ENCODE results near the gene HDAC11.
"Not testable (repeated sequence)": the region's sequence is repeated elsewhere in the genome, so short reads cannot be mapped to it uniquely, and the experiment has no call there.

HDAC11 gene

DNA sequence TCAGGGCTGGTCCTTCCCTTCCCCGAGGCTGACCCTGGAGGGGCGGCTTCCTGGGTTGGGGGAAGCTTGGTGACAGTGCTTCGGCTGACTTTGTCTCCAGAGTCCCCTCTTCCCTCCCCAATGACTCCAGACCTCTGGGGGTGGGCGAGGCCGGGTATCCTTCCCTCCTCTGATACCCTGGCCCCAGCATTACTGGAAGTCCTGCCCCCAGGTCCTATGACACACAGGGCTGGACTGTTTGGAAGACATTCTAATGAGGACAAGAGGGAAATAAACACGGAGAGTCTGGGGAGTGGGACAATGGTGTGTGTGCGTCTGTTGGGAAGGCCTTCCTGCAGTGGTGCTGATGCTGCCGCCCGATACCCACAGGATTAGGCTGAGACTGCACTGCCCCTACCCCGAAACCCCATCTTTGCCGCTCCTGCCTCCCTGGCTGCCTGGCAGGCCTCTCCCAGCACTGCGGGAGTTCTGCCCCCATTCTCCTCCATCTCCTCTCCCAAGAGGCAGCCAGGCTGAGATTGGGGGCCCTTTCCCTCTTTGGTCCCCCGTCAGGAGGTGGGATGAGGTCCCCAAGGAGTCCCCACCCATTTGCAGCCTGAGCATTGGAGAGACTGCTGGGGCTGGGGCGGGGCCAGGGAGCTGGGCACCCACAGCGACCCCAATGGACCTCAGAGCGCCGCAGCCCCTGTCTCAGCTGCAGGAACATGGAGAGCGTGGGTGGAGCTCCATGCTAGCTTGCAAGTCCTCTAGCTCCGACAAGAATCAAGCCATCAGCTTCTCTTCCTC is 39.1 kb downstream of the HDAC11 start:
- no peak for TF ChIP-seq JUND (IDR thresholded peaks at IDR 0.05; ENCODE audit: low read depth)
- in situ Hi-C loops (cut with HindIII; ENCODE audit: low pct_unique_long_range_greater_than_20kb, low sequenced_read_pairs) = no loop called here
- DNase-seq (ENCODE audit: low read depth in 1 of 2, low spot score in 1 of 2) = no peak

DNA sequence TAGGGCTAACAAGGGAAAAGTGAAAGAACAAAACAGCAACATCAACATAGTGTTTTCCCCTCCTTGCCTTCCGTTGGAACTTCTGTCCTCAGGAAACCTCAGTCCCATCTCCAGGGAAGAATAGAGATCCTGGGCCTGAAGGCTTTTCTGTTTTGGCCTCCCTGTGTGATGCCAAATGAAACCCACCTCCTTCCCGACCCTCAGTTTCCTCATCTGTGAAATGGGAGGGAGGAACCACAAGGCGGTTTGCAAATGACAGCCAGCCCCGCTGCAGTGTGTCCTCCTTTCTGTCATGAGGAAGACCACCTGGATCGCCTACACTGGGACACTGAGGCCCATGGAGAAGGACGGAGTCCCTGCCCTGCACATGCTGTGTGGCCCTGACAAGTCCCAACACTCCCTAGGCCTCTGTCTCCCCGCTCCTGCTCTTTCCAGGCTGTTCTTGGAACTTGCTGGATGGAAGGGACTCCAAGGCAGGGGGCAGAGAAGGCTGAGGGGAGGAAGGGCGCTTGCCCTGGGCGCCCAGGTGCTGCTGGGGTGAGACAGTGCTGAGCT is 40.3 kb downstream of the HDAC11 start:
- in situ Hi-C loops (cut with HindIII; ENCODE audit: low pct_unique_long_range_greater_than_20kb, low sequenced_read_pairs) = no loop called here
- TF ChIP-seq JUND (IDR thresholded peaks at IDR 0.05; ENCODE audit: low read depth) = no peak
- DNase-seq (ENCODE audit: low read depth in 1 of 2, low spot score in 1 of 2) = no peak

GRCh38 chr3:13521309-13521708 is 41.2 kb downstream of the HDAC11 start:
- no peak for DNase-seq (ENCODE audit: low read depth in 1 of 2, low spot score in 1 of 2)
- no peak for TF ChIP-seq JUND (IDR thresholded peaks at IDR 0.05; ENCODE audit: low read depth)
- in situ Hi-C loops (cut with HindIII; ENCODE audit: low pct_unique_long_range_greater_than_20kb, low sequenced_read_pairs) = no loop called here

- in situ Hi-C loops (cut with HindIII; ENCODE audit: low pct_unique_long_range_greater_than_20kb, low sequenced_read_pairs); DNase-seq (ENCODE audit: low read depth in 1 of 2, low spot score in 1 of 2): not testable (repeated sequence)
Measured at GRCh38 chr3:13521749-13522148, 41.6 kb downstream of the HDAC11 start.

- in situ Hi-C loops (cut with HindIII; ENCODE audit: low pct_unique_long_range_greater_than_20kb, low sequenced_read_pairs) = no loop called here
- no peak for TF ChIP-seq JUND (IDR thresholded peaks at IDR 0.05; ENCODE audit: low read depth)
- no peak for DNase-seq (ENCODE audit: low read depth in 1 of 2, low spot score in 1 of 2)
Measured at GRCh38 chr3:13522236-13522635, 42.1 kb downstream of the HDAC11 start.

DNA sequence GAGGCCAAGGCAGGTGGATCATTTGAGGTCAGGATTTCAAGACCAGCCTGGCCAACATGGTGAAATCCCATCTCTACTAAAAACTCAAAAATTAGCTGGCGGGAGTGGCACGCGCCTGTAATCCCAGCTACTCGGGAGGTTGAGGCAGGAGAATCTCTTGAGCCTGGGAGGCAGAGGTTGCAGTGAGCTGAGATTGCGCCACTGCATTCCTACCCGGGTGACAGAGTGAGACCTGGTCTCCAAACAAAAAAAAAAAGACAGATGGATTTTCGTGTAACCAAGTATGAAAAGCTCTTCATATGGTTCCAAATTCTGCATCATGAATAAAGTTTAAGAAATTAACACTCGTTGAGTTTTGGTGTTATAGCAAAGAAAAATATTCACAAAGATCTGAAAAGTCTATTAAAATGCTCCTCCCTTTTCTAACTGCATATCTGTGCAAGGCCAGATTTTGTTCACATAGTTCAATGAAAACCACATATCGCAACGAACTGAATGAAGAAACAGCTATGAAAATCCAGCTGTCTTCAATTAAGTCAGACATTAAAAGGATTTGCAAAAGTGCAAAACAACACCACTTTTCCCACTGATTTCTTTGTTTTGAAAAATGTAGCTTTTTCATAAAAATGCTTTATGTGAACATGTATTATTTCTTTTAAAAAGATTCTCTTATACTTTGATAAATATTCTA is 45.0 kb downstream of the HDAC11 start:
- in situ Hi-C loops (cut with HindIII; ENCODE audit: low pct_unique_long_range_greater_than_20kb, low sequenced_read_pairs) = no loop called here
- no peak for DNase-seq (ENCODE audit: low read depth in 1 of 2, low spot score in 1 of 2)
- TF ChIP-seq JUND (IDR thresholded peaks at IDR 0.05; ENCODE audit: low read depth) = no peak

DNA sequence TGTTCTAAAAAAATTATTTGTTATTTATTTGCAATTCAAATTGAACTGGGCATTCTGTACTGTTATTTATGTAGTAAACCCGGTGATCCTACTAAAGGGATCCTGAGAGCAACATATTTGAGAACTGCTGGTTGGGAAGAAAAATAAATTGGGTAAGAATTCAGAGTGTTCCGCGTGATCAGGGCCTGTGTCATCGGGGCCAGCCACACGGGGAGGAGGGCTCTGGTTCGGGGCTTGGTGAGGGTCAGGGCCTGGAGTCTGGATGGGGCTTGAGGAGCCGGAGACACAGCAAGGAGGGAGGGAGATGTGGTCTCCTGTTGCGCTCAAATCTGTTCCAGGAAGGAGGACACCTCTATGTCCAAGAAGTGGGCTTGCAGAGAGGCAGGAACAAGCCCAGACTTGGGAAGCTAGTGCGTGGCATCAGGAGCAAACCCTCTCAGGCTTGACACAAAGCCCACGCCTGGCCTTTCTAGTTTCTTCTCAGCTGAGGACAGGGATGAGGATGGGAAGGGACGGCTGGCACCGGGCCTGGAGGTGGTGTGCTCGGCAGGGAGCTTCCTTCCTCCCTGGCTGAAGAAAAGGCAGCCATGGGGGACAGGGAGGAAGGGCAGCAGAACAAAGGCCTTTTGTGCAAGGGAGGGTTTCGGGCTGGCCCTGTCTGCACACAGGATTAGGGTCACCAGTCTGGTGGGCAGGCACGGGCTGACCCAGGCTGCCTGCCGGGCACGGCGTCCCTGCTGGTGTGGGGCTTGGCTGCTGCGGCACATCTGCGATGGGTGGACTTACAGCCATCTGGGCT is 45.9 kb downstream of the HDAC11 start:
- in situ Hi-C loops (cut with HindIII; ENCODE audit: low pct_unique_long_range_greater_than_20kb, low sequenced_read_pairs) = no loop called here
- DNase-seq (ENCODE audit: low read depth in 1 of 2, low spot score in 1 of 2) = no peak
- TF ChIP-seq JUND (IDR thresholded peaks at IDR 0.05; ENCODE audit: low read depth) = no peak

GRCh38 chr3:13526626-13526949 is 46.5 kb downstream of the HDAC11 start:
- no peak for TF ChIP-seq JUND (IDR thresholded peaks at IDR 0.05; ENCODE audit: low read depth)
- DNase-seq (ENCODE audit: low read depth in 1 of 2, low spot score in 1 of 2) = no peak
- in situ Hi-C loops (cut with HindIII; ENCODE audit: low pct_unique_long_range_greater_than_20kb, low sequenced_read_pairs) = no loop called here

DNA sequence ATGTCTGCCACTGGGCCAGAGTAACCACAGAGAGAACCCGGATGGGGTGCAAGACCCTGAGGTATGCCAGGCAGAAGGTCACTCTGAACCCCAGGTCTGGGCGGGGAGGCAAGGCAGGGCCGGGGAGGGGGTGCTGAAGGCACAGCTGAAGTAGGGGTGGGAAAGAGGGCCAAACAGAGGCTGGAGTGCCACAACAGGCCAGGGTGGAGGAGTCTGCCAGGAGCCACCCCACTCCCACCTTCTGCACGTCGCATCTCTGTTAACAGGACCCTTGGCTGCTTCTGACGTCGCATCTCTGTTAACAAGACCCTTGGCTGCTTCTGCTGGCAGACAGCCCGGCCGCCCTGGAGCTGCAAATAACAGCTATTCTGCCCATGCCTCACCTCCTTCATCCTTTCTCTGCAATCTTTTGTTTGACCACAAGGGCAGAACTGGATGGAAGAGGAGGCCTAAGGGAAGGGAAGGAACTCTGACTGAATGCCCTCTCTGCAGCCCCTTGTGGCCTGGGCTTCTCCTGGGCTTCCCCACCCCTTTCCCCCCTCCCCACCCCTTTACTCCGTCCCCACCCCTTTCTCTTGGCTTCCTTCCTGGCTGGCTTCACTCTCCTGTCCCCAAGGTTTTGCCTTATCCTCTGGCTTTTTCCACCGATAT is 48.2 kb downstream of the HDAC11 start:
- in situ Hi-C loops (cut with HindIII; ENCODE audit: low pct_unique_long_range_greater_than_20kb, low sequenced_read_pairs) = no loop called here

DNA sequence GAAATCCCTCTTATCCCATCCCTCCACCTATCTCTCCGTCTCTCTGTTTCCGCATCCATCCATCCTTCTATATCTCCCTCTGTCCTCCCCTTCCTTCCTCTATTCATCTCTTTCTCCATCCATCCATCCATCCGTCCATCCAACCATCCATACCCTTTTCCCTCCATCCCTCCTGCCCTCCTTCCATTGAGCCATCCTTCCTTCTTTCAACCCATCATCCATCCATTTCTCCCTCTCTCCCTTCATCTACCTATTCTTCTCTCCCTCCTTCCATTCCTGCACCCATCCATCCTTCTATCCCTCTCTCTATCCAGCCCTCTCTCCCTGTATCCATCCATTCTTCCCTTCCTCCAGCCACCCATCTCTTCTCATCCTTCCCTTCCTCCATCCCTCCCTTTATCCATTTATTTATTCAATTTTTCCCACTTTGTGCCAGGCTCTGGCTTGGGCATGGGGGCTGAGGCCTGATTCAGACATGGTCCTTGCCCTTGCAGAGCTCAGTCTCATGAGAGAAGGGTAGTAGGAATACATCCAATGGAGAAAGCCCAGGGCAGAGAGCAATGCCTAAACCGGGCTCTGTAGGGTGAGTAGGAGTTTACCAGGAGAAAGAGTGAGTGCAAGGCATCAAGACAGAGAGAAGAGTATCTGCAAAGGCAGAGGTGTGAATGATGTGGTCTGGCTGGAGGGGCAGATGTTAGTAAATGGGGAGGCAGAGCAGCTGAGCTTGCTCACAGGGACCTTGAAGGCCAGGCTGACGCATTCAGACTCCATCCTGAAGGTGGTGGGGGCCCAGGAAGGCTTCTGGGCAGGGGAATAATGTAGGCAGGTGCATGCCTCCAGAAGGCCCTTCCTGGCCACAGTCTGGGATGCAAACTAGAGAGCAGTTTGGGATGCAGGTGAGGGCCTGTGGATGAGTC is 49.3 kb downstream of the HDAC11 start:
- no peak for DNase-seq (ENCODE audit: low read depth in 1 of 2, low spot score in 1 of 2)
- TF ChIP-seq JUND (IDR thresholded peaks at IDR 0.05; ENCODE audit: low read depth) = no peak
- in situ Hi-C loops (cut with HindIII; ENCODE audit: low pct_unique_long_range_greater_than_20kb, low sequenced_read_pairs) = no loop called here

More for the DNA sequence above, 48.2 kb downstream of the HDAC11 start:
- DNase-seq (ENCODE audit: low read depth in 1 of 2, low spot score in 1 of 2) = peak in 1 of 2 experiments; percentile 50
- TF ChIP-seq JUND (IDR thresholded peaks at IDR 0.05; ENCODE audit: low read depth) = no peak

DNA sequence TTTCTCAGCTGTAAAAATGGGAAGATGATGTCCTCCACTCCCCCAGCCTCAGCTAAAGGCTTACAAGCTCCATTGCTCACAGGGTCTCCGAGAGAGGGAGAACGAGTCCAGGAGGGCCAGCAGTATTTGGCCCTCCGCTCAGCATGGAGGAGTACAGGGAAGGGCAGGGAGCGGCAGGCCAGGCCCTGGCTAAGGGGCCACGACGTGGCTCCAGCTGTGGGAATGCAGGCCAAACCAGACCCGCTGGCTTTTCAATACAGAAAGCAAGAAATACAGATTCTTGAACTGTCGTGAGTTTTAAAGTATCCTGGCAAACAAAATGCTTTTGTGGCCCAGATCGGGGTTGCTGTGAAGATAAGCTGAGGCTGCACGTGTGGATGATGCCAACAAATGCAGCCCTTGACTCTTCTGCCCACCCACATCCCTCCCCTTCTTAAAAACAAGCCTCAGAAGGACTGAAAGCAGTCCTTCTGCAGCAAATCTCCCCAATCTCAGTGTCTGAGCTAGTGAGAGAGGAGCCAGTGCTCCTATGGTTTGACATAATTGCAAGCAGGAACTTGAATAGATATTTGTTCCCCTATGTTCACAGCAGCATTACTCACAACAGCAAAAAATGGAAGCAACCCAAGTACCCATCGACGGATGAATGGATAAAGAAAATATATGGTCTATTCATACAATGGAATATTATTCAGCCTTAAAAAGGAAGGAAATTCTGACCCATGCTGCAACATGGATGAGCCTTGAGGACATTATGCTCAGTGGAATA is 50.3 kb downstream of the HDAC11 start:
- DNase-seq (ENCODE audit: low read depth in 1 of 2, low spot score in 1 of 2) = no peak
- in situ Hi-C loops (cut with HindIII; ENCODE audit: low pct_unique_long_range_greater_than_20kb, low sequenced_read_pairs) = no loop called here
- no peak for TF ChIP-seq JUND (IDR thresholded peaks at IDR 0.05; ENCODE audit: low read depth)

All from T47D (cell line).